ENCODE results near the gene KPTN. TPM values are rescaled to one million over a fixed set of nuclear protein-coding genes. Genes with fewer than 3 reads are reported as not detected.

KPTN gene
- polyA plus RNA-seq, 3 donors = 9.5 to 9.7 (median 9.5) TPM

- H3K27ac Mint-ChIP-seq = peak overlapping the region in 1 of 7 donors; percentile 2
- Histone ChIP-seq H3K79me2 (ENCODE audit: insufficient read depth, low read length) (peaks cover 10% of the 10 kb centered on the region), H3K9ac (ENCODE audit: insufficient read depth, low read length, poor library complexity, severe bottlenecking) (no peak overlapping the region), H3K36me3 (replicated peaks in 1 of 2; ENCODE audit: control insufficient read depth in 1 of 2, insufficient read depth in 2 of 2, low read length in 2 of 2) (no peaks in the 10 kb centered on the region), H3K4me3 (replicated peaks in 1 of 3; ENCODE audit: low read depth in 2 of 3, low read length in 3 of 3) (no peak overlapping the region), H3K4me1 (ENCODE audit: control insufficient read depth in 1 of 2, insufficient read depth in 2 of 2, low read length in 2 of 2) (peaks cover 16 to 19% of the 10 kb centered on the region in 2 donors), H4K20me1 (ENCODE audit: insufficient read depth, low read length) (peaks cover 8% of the 10 kb centered on the region), H3K27me3 (ENCODE audit: control insufficient read depth in 2 of 2, insufficient read depth in 2 of 2, low read length in 2 of 2) (peaks cover 0 to 16% of the 10 kb centered on the region in 2 donors), H3K27ac (ENCODE audit: low read depth in 1 of 2, low read length in 2 of 2) (no peak overlapping the region), H3K9me3 (replicated peaks in 1 of 2; ENCODE audit: control insufficient read depth in 1 of 2, insufficient read depth in 1 of 2, low read length in 2 of 2) (no peaks in the 10 kb centered on the region), H3K4me2 (replicated peaks; ENCODE audit: extremely low read depth, low read length, poor library complexity, severe bottlenecking) (no peak overlapping the region), H2AFZ (ENCODE audit: insufficient read depth, low read depth, low read length, poor library complexity, severe bottlenecking) (no peak overlapping the region)
- H3K27me3 Mint-ChIP-seq (ENCODE audit: low read depth in 3 of 3) = peaks cover 19 to 36% (median 25%) of the 10 kb centered on the region in 3 donors
- TF ChIP-seq CTCF (IDR thresholded peaks at IDR 0.05) = no peak
- peaks cover 22% of the 10 kb centered on the region for H3K4me1 Mint-ChIP-seq
- H3K36me3 Mint-ChIP-seq = peaks cover 0 to 9% of the 10 kb centered on the region in 2 donors
- intact Hi-C loops (cut with micrococcal nuclease) = loop anchor here (5.0 to 10.0 kb wide), 5 partner anchors 37 to 244 kb away; partner anchors contain the start of genes INAFM1 (in 1 of the 2), KPTN (in 1 of the 2) and NOP53 (in 1 of the 2)
- H3K9me3 Mint-ChIP-seq = peaks cover 0 to 1% (median 0%) of the 10 kb centered on the region in 7 donors
- no peak for DNase-seq
- WGBS (ENCODE audit: insufficient coverage) = 89% methylated on average over 3 of the region's 9 CpGs
- no peak overlapping the region for H3K4me3 Mint-ChIP-seq
Observed at GRCh38 chr19:47518854-47519253, 34.8 kb upstream of the KPTN start.

GRCh38 chr19:47518139-47518538 is 34.1 kb upstream of the KPTN start:
- Mint-ChIP-seq H3K27me3 (ENCODE audit: low read depth in 3 of 3) (peaks cover 17 to 32% (median 25%) of the 10 kb centered on the region in 3 donors), H3K4me1 (peaks cover 29% of the 10 kb centered on the region)

More at GRCh38 chr19:47518139-47518538, 34.1 kb upstream of the KPTN start:
- H3K4me3 Mint-ChIP-seq = no peak overlapping the region
- Histone ChIP-seq H2AFZ (ENCODE audit: insufficient read depth, low read depth, low read length, poor library complexity, severe bottlenecking) (peak overlapping the region; percentile 68), H3K79me2 (ENCODE audit: insufficient read depth, low read length) (peaks cover 17% of the 10 kb centered on the region), H3K9me3 (replicated peaks in 1 of 2; ENCODE audit: control insufficient read depth in 1 of 2, insufficient read depth in 1 of 2, low read length in 2 of 2) (no peaks in the 10 kb centered on the region), H3K4me2 (replicated peaks; ENCODE audit: extremely low read depth, low read length, poor library complexity, severe bottlenecking) (no peak overlapping the region), H3K9ac (ENCODE audit: insufficient read depth, low read length, poor library complexity, severe bottlenecking) (no peak overlapping the region), H3K27me3 (ENCODE audit: control insufficient read depth in 2 of 2, insufficient read depth in 2 of 2, low read length in 2 of 2) (peaks cover 0 to 16% of the 10 kb centered on the region in 2 donors), H4K20me1 (ENCODE audit: insufficient read depth, low read length) (peaks cover 13% of the 10 kb centered on the region), H3K36me3 (replicated peaks in 1 of 2; ENCODE audit: control insufficient read depth in 1 of 2, insufficient read depth in 2 of 2, low read length in 2 of 2) (no peaks in the 10 kb centered on the region), H3K4me1 (ENCODE audit: control insufficient read depth in 1 of 2, insufficient read depth in 2 of 2, low read length in 2 of 2) (peaks cover 23 to 26% of the 10 kb centered on the region in 2 donors), H3K27ac (ENCODE audit: low read depth in 1 of 2, low read length in 2 of 2) (no peak overlapping the region), H3K4me3 (replicated peaks in 1 of 3; ENCODE audit: low read depth in 2 of 3, low read length in 3 of 3) (no peak overlapping the region)
- TF ChIP-seq CTCF (IDR thresholded peaks at IDR 0.05) = no peak
- no peak for DNase-seq
- H3K27ac Mint-ChIP-seq = no peak overlapping the region
- WGBS (ENCODE audit: insufficient coverage) = no CpG with 5 or more reads among the region's 4 CpGs
- intact Hi-C loops (cut with micrococcal nuclease) = loop anchor here (5.0 to 10.0 kb wide), 5 partner anchors 36 to 243 kb away; partner anchors contain the start of genes INAFM1 (in 1 of the 2), KPTN (in 1 of the 2) and NOP53 (in 1 of the 2)
- peaks cover 0 to 9% of the 10 kb centered on the region in 2 donors for H3K36me3 Mint-ChIP-seq
- H3K9me3 Mint-ChIP-seq = peaks cover 0 to 1% (median 0%) of the 10 kb centered on the region in 7 donors
